PC-9 (cell line): Measurements from ENCODE around the gene PHF10.

ENCODE experiments used
- EZH2 ChIP-seq: fragments of 200-600 bp; sonication (generic); IDR thresholded peaks from 2 replicates; pipeline ENCODE4 v1.8.0; 2017; ENCODE audit warnings: antibody characterized with exemption, low read depth
- TF ChIP-seq, protein P1 (sequence below): fragments of 200-600 bp; sonication (generic); conservative IDR thresholded peaks from 2 replicates; pipeline ENCODE4 v1.6.1; 2017; ENCODE audit warnings: mixed run types, antibody characterized with exemption, mild to moderate bottlenecking, moderate library complexity

DNA sequence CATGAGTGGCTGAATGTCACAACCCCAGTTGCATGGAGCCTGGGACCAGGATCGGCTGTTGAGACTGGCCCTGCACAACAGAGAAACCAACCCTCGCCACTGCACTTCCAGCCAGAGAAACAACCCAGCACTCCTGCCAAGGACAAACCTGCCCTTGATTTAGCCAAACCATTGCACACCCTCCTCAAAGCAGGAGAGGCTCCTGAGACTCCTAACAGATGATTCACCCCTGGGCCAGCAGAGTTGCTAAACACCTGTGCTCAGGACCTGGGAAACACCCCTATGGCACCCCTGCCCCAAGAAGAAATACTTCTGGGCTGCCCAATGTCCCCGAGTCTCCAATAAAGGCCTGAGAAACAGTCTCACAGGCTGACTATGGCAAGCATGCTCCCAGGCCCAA lies 40.2 kb downstream of the PHF10 start:
- TF ChIP-seq, protein P1, sequence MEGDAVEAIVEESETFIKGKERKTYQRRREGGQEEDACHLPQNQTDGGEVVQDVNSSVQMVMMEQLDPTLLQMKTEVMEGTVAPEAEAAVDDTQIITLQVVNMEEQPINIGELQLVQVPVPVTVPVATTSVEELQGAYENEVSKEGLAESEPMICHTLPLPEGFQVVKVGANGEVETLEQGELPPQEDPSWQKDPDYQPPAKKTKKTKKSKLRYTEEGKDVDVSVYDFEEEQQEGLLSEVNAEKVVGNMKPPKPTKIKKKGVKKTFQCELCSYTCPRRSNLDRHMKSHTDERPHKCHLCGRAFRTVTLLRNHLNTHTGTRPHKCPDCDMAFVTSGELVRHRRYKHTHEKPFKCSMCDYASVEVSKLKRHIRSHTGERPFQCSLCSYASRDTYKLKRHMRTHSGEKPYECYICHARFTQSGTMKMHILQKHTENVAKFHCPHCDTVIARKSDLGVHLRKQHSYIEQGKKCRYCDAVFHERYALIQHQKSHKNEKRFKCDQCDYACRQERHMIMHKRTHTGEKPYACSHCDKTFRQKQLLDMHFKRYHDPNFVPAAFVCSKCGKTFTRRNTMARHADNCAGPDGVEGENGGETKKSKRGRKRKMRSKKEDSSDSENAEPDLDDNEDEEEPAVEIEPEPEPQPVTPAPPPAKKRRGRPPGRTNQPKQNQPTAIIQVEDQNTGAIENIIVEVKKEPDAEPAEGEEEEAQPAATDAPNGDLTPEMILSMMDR = no peak
- TF ChIP-seq EZH2 = no peak
